ENCODE measurements around the gene UST. TPM values are rescaled to one million over a fixed set of nuclear protein-coding genes. Genes with fewer than 3 reads are reported as not detected.

The UST gene
- total RNA-seq, 2 donors from 2014 or later = 1.6 to 3.7 TPM

DNA sequence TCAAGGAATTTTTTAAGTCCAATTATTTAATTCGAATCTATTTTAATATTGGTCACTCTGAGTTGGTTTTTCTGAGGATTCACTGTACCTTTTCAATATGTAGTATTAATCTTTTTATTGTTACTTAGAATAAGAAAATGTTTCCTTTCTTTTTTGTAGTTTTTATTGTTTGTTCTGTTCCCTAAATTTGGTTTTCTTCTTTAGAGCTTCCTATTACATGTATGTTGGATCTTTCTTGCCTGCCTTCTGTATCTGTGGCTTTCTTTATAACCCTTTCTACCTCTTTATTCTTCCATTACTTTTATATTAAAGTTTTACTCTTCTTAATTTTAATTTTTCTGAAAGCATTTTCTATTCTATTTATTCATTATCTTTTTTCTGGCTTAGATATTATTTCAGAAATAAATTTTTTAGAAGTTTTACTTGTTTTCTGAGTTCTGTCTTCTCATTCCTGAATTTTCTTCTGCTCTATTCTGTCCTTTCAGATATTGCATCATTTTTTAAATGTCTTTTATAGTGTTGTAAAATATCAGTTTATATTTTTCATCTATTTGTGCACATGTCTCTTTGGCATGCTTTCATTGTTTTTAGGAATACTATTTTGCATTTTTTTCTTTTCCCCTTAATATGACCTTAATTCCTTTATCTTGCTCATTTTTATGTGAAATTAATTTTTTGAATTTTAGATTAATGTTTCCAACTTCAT lies 33.6 kb upstream of the UST start:
- Mint-ChIP-seq H3K9me3 (peaks cover 0 to 3% of the 10 kb centered on the region in 2 donors), H3K4me1 (ENCODE audit: low read depth) (peaks cover 15% of the 10 kb centered on the region), H3K27ac (no peak overlapping the region), H3K27me3 (ENCODE audit: low read depth) (peaks cover 15% of the 10 kb centered on the region), H3K4me3 (no peak overlapping the region), H3K36me3 (ENCODE audit: insufficient read depth in 2 of 2) (peaks cover 5 to 8% of the 10 kb centered on the region in 2 donors)
- ATAC-seq (replicated peaks in 1 of 2) (no peak), DNase-seq (no peak)

GRCh38 chr6:148713921-148714320 lies 32.9 kb upstream of the UST start:
- peaks cover 0 to 3% of the 10 kb centered on the region in 2 donors for H3K9me3 Mint-ChIP-seq
- no peak overlapping the region for H3K4me3 Mint-ChIP-seq
- ATAC-seq (replicated peaks in 1 of 2) = no peak
- H3K27ac Mint-ChIP-seq = no peak overlapping the region
- peaks cover 14% of the 10 kb centered on the region for H3K27me3 Mint-ChIP-seq (ENCODE audit: low read depth)
- H3K36me3 Mint-ChIP-seq (ENCODE audit: insufficient read depth in 2 of 2) = peaks cover 5 to 8% of the 10 kb centered on the region in 2 donors
- peaks cover 15% of the 10 kb centered on the region for H3K4me1 Mint-ChIP-seq (ENCODE audit: low read depth)
- DNase-seq = no peak

DNA sequence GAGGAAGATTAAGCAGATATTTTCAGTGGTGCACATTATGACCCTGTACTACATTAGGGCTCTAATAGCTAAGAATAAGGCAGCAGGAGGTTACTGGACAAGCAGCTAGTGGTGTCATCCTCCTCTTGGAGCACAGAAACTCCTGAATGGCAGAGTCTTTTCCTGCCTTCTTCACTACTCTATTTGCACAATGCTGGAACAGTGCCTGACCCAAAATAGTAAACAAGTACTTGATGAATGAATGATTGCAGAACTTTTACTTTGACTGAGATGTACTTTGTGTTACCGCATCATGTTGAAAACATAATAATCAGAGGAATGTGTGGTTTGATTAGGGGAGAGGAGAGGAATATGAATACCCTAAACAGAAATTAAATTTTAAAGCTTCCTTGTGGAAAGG lies 30.0 kb upstream of the UST start:
- Mint-ChIP-seq H3K27me3 (ENCODE audit: low read depth) (peaks cover 15% of the 10 kb centered on the region), H3K36me3 (ENCODE audit: insufficient read depth in 2 of 2) (peaks cover 5 to 8% of the 10 kb centered on the region in 2 donors), H3K27ac (no peak overlapping the region), H3K4me3 (no peak overlapping the region), H3K4me1 (ENCODE audit: low read depth) (peaks cover 11% of the 10 kb centered on the region), H3K9me3 (peaks cover 0 to 3% of the 10 kb centered on the region in 2 donors)
- DNase-seq = no peak
- ATAC-seq (replicated peaks in 1 of 2) = no peak

DNA sequence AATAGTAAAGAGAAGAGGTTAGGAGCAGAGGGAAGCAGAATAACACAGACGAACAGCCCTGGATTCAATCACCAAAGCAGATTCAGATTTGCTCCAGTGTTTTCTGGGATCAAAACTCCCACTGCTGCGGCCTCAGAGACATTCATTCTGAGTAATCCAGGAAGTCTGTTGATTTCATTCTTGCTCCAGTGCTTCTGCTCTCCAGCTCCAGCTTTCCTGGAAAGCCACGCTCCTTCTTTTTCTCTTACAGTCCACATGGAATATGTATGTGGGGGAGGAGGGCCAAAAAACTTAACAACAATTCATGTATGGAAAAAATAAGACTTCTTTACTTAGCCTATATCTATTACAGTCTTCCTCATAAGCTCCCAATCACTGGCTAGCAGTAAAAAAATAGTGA lies 26.4 kb upstream of the UST start:
- H3K27ac Mint-ChIP-seq = no peak overlapping the region
- peaks cover 2 to 4% of the 10 kb centered on the region in 2 donors for H3K9me3 Mint-ChIP-seq
- ATAC-seq (replicated peaks in 1 of 2) (no peak), DNase-seq (no peak)
- peaks cover 35% of the 10 kb centered on the region for H3K27me3 Mint-ChIP-seq (ENCODE audit: low read depth)
- no peak overlapping the region for H3K4me3 Mint-ChIP-seq
- no peaks in the 10 kb centered on the region for H3K4me1 Mint-ChIP-seq (ENCODE audit: low read depth)
- H3K36me3 Mint-ChIP-seq (ENCODE audit: insufficient read depth in 2 of 2) = peaks cover 0 to 2% of the 10 kb centered on the region in 2 donors

DNA sequence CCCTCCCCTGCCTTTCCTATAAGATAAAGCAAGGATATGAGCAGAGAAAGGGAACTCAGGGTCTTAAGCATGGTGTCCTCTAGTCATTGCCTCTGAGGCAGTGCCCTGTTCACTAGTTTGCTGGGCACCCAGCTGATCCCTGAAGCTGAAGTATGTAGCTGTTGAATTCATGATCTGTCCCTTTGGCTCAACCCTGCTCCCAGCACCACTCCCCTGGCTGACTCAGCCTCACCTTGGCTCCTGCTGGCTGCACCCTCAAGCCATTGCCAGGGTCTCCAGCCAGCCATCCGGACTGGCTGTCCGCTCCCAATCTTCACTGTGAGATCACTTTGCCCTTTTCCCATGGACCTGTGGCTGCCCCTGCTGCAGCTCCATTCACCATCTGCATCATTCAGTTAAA lies 25.9 kb upstream of the UST start:
- H3K27me3 Mint-ChIP-seq (ENCODE audit: low read depth) = peaks cover 35% of the 10 kb centered on the region
- H3K9me3 Mint-ChIP-seq = peaks cover 2 to 4% of the 10 kb centered on the region in 2 donors
- no peak overlapping the region for H3K4me3 Mint-ChIP-seq
- DNase-seq (no peak), ATAC-seq (replicated peaks in 1 of 2) (no peak)
- no peak overlapping the region for H3K27ac Mint-ChIP-seq
- no peaks in the 10 kb centered on the region for H3K4me1 Mint-ChIP-seq (ENCODE audit: low read depth)
- H3K36me3 Mint-ChIP-seq (ENCODE audit: insufficient read depth in 2 of 2) = peaks cover 0 to 2% of the 10 kb centered on the region in 2 donors

GRCh38 chr6:148723484-148723883 lies 23.3 kb upstream of the UST start:
- Mint-ChIP-seq H3K27ac (no peak overlapping the region), H3K27me3 (ENCODE audit: low read depth) (peaks cover 30% of the 10 kb centered on the region), H3K9me3 (peaks cover 2 to 6% of the 10 kb centered on the region in 2 donors), H3K4me1 (ENCODE audit: low read depth) (no peaks in the 10 kb centered on the region), H3K4me3 (no peak overlapping the region), H3K36me3 (ENCODE audit: insufficient read depth in 2 of 2) (peaks cover 0 to 2% of the 10 kb centered on the region in 2 donors)
- DNase-seq (no peak), ATAC-seq (replicated peaks in 1 of 2) (no peak)

GRCh38 chr6:148724428-148724827 lies 22.4 kb upstream of the UST start:
- H3K4me1 Mint-ChIP-seq (ENCODE audit: low read depth) = no peaks in the 10 kb centered on the region
- H3K36me3 Mint-ChIP-seq (ENCODE audit: insufficient read depth in 2 of 2) = peaks cover 0 to 2% of the 10 kb centered on the region in 2 donors
- no peak for DNase-seq
- no peak overlapping the region for H3K27ac Mint-ChIP-seq
- no peak for ATAC-seq (replicated peaks in 1 of 2)
- no peak overlapping the region for H3K4me3 Mint-ChIP-seq
- H3K9me3 Mint-ChIP-seq = peaks cover 2 to 6% of the 10 kb centered on the region in 2 donors
- H3K27me3 Mint-ChIP-seq (ENCODE audit: low read depth) = peaks cover 34% of the 10 kb centered on the region

DNA sequence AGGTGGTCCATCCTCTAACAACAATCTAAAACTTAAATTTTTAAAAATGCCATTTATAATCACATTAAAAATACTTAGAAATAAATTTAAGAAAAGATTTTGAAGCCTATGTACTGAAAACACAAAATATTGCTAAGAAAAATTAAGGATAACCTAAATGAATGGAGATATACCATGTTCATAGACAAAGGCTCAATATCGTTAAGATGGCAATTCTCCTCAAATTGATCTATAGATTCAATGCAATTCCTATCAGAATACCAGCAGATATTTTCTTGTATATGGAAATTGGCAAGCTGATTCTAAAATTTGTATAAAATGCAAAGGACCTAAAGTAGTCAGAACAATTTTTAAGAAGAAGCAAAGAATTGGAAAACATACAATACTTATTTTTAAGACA lies 19.7 kb upstream of the UST start:
- Mint-ChIP-seq H3K9me3 (peaks cover 2 to 6% of the 10 kb centered on the region in 2 donors), H3K4me3 (no peak overlapping the region), H3K27ac (no peak overlapping the region), H3K36me3 (ENCODE audit: insufficient read depth in 2 of 2) (peaks cover 0 to 2% of the 10 kb centered on the region in 2 donors), H3K27me3 (ENCODE audit: low read depth) (peaks cover 22% of the 10 kb centered on the region), H3K4me1 (ENCODE audit: low read depth) (no peaks in the 10 kb centered on the region)
- ATAC-seq (replicated peaks in 1 of 2) (no peak), DNase-seq (no peak)

- ATAC-seq (replicated peaks in 1 of 2) (no peak), DNase-seq (no peak)
- peaks cover 11% of the 10 kb centered on the region for H3K4me1 Mint-ChIP-seq (ENCODE audit: low read depth)
- H3K27ac Mint-ChIP-seq = no peak overlapping the region
- no peaks in the 10 kb centered on the region for H3K9me3 Mint-ChIP-seq
- no peaks in the 10 kb centered on the region for H3K36me3 Mint-ChIP-seq (ENCODE audit: insufficient read depth in 2 of 2)
- no peak overlapping the region for H3K4me3 Mint-ChIP-seq
- H3K27me3 Mint-ChIP-seq (ENCODE audit: low read depth) = peaks cover 8% of the 10 kb centered on the region
These were observed 10.8 kb upstream of the UST start for GRCh38 chr6:148735989-148736388.

DNA sequence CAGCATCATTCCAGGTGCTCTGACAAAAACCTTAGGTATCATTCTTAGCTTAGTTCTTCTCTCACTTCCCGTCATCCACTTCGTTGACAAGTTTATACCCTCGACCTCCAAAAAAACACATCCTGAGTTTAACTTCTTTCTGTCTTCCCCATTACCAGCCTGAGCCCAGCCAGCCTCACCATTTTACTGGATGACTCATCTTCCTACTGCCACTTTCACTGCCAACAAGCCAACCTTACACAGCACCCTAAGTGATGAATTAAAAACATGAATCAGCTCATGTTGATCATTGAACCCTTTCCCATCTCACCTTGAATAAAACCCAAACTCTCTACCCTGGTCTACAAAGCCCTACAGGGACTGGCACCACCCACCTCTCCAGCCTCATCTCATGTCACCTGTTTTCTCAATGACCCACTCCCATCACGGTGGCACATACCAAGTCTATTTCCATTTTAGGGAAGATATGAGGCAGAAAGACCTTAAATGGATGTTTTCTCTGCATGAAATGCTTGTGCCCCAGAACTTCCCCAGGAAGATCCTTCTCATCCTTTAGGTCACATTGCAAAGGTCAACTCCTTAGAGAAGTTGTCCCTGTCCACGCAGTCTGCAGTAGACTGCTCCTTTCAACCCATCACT lies 9.9 kb upstream of the UST start:
- H3K9me3 Mint-ChIP-seq = no peaks in the 10 kb centered on the region
- H3K27me3 Mint-ChIP-seq (ENCODE audit: low read depth) = peaks cover 15% of the 10 kb centered on the region
- H3K36me3 Mint-ChIP-seq (ENCODE audit: insufficient read depth in 2 of 2) = no peaks in the 10 kb centered on the region
- no peak overlapping the region for H3K4me3 Mint-ChIP-seq
- peaks cover 11% of the 10 kb centered on the region for H3K4me1 Mint-ChIP-seq (ENCODE audit: low read depth)
- no peak overlapping the region for H3K27ac Mint-ChIP-seq
- DNase-seq = no peak
- ATAC-seq (replicated peaks in 1 of 2) = peak; percentile 63 to 85

DNA sequence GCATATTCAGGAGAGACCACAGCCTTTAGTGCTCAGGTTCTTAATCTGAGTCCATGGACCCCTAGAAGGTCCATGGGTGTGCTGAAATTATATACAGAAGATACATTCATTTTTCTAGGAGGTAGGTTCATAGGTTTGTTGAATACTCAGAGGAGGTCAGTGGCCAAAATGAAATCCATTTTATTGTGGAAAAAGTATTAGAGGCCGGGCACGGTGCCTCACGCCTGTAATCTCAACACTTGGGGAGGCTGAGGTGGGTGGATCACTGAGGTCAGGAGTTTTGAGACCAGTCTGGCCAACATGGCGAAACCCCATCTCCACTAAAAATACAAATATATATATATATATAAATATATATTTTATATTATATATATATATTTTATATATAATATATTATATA lies 9.0 kb upstream of the UST start:
- DNase-seq = no peak
- H3K27me3 Mint-ChIP-seq (ENCODE audit: low read depth) = peaks cover 15% of the 10 kb centered on the region
- peaks cover 11% of the 10 kb centered on the region for H3K4me1 Mint-ChIP-seq (ENCODE audit: low read depth)
- ATAC-seq (replicated peaks in 1 of 2) = peak in 1 of 2 donors; percentile 30
- no peaks in the 10 kb centered on the region for H3K9me3 Mint-ChIP-seq
- H3K36me3 Mint-ChIP-seq (ENCODE audit: insufficient read depth in 2 of 2) = no peaks in the 10 kb centered on the region
- no peak overlapping the region for H3K27ac Mint-ChIP-seq
- H3K4me3 Mint-ChIP-seq = no peak overlapping the region

GRCh38 chr6:148738946-148739821 lies 7.6 kb upstream of the UST start:
- peaks cover 25% of the 10 kb centered on the region for H3K27me3 Mint-ChIP-seq (ENCODE audit: low read depth)
- H3K4me3 Mint-ChIP-seq = no peak overlapping the region
- H3K27ac Mint-ChIP-seq = no peak overlapping the region
- no peaks in the 10 kb centered on the region for H3K9me3 Mint-ChIP-seq
- DNase-seq (no peak), ATAC-seq (replicated peaks in 1 of 2) (peak in 1 of 2 donors; percentile 57)
- H3K4me1 Mint-ChIP-seq (ENCODE audit: low read depth) = peaks cover 11% of the 10 kb centered on the region
- no peaks in the 10 kb centered on the region for H3K36me3 Mint-ChIP-seq (ENCODE audit: insufficient read depth in 2 of 2)

DNA sequence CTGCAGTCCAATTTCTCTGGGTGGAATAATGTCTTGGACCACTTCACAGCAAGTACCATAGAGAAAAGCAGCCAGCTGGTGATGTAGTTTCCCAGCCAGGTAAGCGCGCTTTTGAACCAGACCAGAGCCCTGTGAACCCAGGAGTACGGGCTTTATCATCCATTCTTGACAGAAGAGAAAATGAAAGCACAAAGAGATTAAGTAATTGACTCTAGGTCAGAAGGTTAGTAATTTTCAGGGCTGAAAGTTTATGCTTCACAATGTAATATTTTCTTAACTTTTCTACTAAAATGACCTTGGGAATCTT lies 7.1 kb upstream of the UST start:
- ATAC-seq (replicated peaks in 1 of 2) (peak in 1 of 2 donors; percentile 45), DNase-seq (no peak)
- Mint-ChIP-seq H3K9me3 (no peaks in the 10 kb centered on the region), H3K4me1 (ENCODE audit: low read depth) (peaks cover 11% of the 10 kb centered on the region), H3K4me3 (no peak overlapping the region), H3K27ac (no peak overlapping the region), H3K27me3 (ENCODE audit: low read depth) (peaks cover 25% of the 10 kb centered on the region), H3K36me3 (ENCODE audit: insufficient read depth in 2 of 2) (no peaks in the 10 kb centered on the region)
